Spleen (tissue), 13 donors: ENCODE data around the gene CDKN2A. TPM values are rescaled to one million over a fixed set of nuclear protein-coding genes. Genes with fewer than 3 reads are reported as not detected.

Experiments
- DNase-seq: peaks from one replicate; pipeline ENCODE4 v3.0.0-alpha.2; 2020
- H3K27ac ChIP-seq, 8 donors: fragments of 200-600 bp; sonication (generic) in 7 of 8; 1 replicate in 4 of 8; 2 replicates in 4 of 8; pipeline versions ENCODE4 v1.5.0 to v1.8.0; 2016 to 2021; ENCODE audit warnings: inconsistent platforms in 4 of 8, mild to moderate bottlenecking in 4 of 8, moderate library complexity in 1 of 8
- H3K27me3 ChIP-seq, 7 donors: fragments of 200-600 bp; sonication (generic) in 6 of 7; replicated peaks in 1 of 7; 1 replicate in 4 of 7; 2 replicates in 3 of 7; pipeline versions ENCODE4 v1.5.0 to v1.8.0; 2016 to 2021; ENCODE audit warnings: inconsistent platforms in 3 of 7, mild to moderate bottlenecking in 1 of 7
- H3K36me3 ChIP-seq, 6 donors: fragments of 200-600 bp; sonication (generic) in 5 of 6; 1 replicate in 4 of 6; 2 replicates in 2 of 6; pipeline versions ENCODE4 v1.5.0 to v1.8.0; 2016 to 2021; ENCODE audit warnings: inconsistent platforms in 2 of 6
- H3K4me1 ChIP-seq, 6 donors: fragments of 200-600 bp; sonication (generic) in 5 of 6; 1 replicate in 3 of 6; 2 replicates in 3 of 6; pipeline versions ENCODE4 v1.5.0 to v1.8.0; 2016 to 2021; ENCODE audit warnings: inconsistent platforms in 3 of 6
- H3K4me3 ChIP-seq, 8 donors: fragments of 200-600 bp; sonication (generic) in 7 of 8; 1 replicate in 4 of 8; 2 replicates in 4 of 8; pipeline versions ENCODE4 v1.5.0 to v1.8.0; 2016 to 2021; ENCODE audit warnings: inconsistent platforms in 4 of 8, mild to moderate bottlenecking in 4 of 8, moderate library complexity in 2 of 8
- H3K9me3 ChIP-seq, 8 donors: fragments of 200-600 bp; sonication (generic) in 7 of 8; 1 replicate in 4 of 8; 2 replicates in 4 of 8; pipeline versions ENCODE4 v1.5.0 to v1.8.0; 2016 to 2021; ENCODE audit warnings: inconsistent platforms in 4 of 8
- POLR2A ChIP-seq, 3 donors: fragments of 450-650 bp; IDR thresholded peaks; one replicate each; pipeline ENCODE4 v1.5.1; 2017; ENCODE audit warnings: antibody characterized with exemption in 3 of 3, mild to moderate bottlenecking in 1 of 3
- POLR2AphosphoS5 ChIP-seq, 3 donors: sonication (generic); formaldehyde crosslinking; IDR thresholded peaks; one replicate each; pipeline ENCODE4 v1.5.1; 2017; ENCODE audit warnings: antibody characterized with exemption in 3 of 3
- WGBS, 5 donors: extraction: QIAGEN DNeasy Blood & Tissue Kit in 3 of 5; methylation state at CpG; one replicate each; pipeline versions ENCODE4 v1.1.5 to v1.1.7; 2013 to 2018; 5-methylcytosine and 5-hydroxymethylcytosine counted together
- intact Hi-C: fragments of 100-400 bp; cut with DNase I; formaldehyde crosslinking; loops from one replicate; pipeline ENCODE4 v1.15.0; 2023; ENCODE audit warnings: low total_unique reads
- long read RNA-seq, 2 donors: transcript quantifications; one replicate each; lab custom pipeline, GENCODE V29; 2026
- polyA plus RNA-seq, 3 donors: library from polyadenylated mRNA; stranded (reverse); fragments of 200-250 nt; gene quantifications; one replicate each; pipeline ENCODE4 v1.2.1, GENCODE V29; 2013
- total RNA-seq, 7 donors: library from RNA; depleted of rRNA in 3 of 7; stranded (reverse); fragments of >200 nt in 3 of 7; fragmentation: NEBNext Ultra II Directional in 4 of 7; extraction: Animal tissue kit (Norgen Biotek cat#: 25700) in 4 of 7; gene quantifications; one replicate each; pipeline versions ENCODE4 v1.1.0 to v1.2.1, GENCODE V29; 2016 to 2021
- TF ChIP-seq, protein P1 (sequence below), 11 experiments: fragments of 200-600 bp in 7 of 11; fragments of 450-650 bp in 4 of 11; sonication (generic) in 4 of 11; IDR thresholded peaks in 8 of 11; conservative IDR thresholded peaks in 3 of 11; 1 replicate in 7 of 11; 2 replicates in 4 of 11; pipeline versions ENCODE4 v1.4.0 to v1.8.0; 2016 to 2021; ENCODE audit warnings: antibody characterized with exemption in 11 of 11, inconsistent platforms in 4 of 11, mild to moderate bottlenecking in 1 of 11
- donor health status: healthy with polysubstance abuse.
- donor health status: DM: no; HTN: no; CAD: no; lungs with moderate emphysema.
- donor health status: DM: no; HTN: no; CAD: no.
- donor health status: Bipolar disorder and iron deficiency.
- donor health status: healthy.
- donor health status: DM: no; HTN: no; CAD: no.
- donor health status: DM: yes; HTN: yes; CAD: no.

CDKN2A gene
- total RNA-seq (10 to 100 TPM in 2 of 7 donors, 1 to 10 TPM in 5; 2.3 to 19.7 (median 7.5) TPM), polyA plus RNA-seq (10 to 100 TPM in 1 of 3 donors, 1 to 10 TPM in 2; 4.0 to 10.2 (median 4.6) TPM)
- long read RNA-seq, donor 1, result 0 reads
- long read RNA-seq, donor 2, partial matches to known transcripts, result 0 of 1 reads
- long read RNA-seq, donor 2, other reads (novel, unspliced or antisense), result 0 of 1 reads

DNA sequence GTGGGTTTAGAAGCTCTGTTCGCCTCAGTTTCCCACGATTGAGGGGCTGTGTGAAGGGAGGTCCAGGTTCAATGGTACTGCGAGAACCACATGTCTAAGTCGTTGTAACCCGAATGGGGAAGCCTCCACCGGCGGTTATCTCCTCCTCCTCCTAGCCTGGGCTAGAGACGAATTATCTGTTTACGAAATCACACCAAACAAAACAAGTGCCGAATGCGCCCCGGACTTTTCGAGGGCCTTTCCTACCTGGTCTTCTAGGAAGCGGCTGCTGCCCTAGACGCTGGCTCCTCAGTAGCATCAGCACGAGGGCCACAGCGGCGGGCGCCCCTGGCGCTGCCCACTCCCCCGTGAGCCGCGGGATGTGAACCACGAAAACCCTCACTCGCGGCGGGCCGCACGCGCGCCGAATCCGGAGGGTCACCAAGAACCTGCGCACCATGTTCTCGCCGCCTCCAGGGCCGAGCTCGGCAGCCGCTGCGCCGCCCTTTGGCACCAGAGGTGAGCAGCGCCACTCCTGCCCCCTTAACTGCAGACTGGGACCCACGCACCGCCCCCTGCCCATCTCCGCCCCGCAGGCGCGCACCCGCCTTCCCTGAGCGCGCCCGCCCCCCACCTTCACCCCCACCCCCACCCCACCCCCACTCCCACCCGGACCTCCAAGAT, at the start of gene CDKN2A:
Gene CDKN2A (minus strand): TSS at position 500 of the 663 bp plus-strand sequence.
- Histone ChIP-seq H3K4me3 (peak within 1 kb of the TSS; percentile 39 to 92 (median 83)), H3K36me3 (no peaks in the 10 kb centered on the region), H3K27ac (peak within 1 kb of the TSS; percentile 54 to 97 (median 94)), H3K27me3 (peaks cover 0 to 45% (median 16%) of the 10 kb centered on the region in 7 donors), H3K9me3 (peaks cover 0 to 5% (median 0%) of the 10 kb centered on the region in 8 donors), H3K4me1 (peaks cover 7 to 57% (median 24%) of the 10 kb centered on the region in 6 donors)
- peak; percentile 93 for DNase-seq
- intact Hi-C loops, result no loop called here
- TF ChIP-seq, protein P1, sequence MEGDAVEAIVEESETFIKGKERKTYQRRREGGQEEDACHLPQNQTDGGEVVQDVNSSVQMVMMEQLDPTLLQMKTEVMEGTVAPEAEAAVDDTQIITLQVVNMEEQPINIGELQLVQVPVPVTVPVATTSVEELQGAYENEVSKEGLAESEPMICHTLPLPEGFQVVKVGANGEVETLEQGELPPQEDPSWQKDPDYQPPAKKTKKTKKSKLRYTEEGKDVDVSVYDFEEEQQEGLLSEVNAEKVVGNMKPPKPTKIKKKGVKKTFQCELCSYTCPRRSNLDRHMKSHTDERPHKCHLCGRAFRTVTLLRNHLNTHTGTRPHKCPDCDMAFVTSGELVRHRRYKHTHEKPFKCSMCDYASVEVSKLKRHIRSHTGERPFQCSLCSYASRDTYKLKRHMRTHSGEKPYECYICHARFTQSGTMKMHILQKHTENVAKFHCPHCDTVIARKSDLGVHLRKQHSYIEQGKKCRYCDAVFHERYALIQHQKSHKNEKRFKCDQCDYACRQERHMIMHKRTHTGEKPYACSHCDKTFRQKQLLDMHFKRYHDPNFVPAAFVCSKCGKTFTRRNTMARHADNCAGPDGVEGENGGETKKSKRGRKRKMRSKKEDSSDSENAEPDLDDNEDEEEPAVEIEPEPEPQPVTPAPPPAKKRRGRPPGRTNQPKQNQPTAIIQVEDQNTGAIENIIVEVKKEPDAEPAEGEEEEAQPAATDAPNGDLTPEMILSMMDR (IDR thresholded peaks at IDR 0.05 in 8 of 11, conservative IDR thresholded peaks at IDR 0.05 in 3 of 11), result peak in 2 of 11 experiments; percentile 10 to 30
- TF ChIP-seq POLR2AphosphoS5 (IDR thresholded peaks at IDR 0.05), result peak in 2 of 3 donors; percentile 63 to 64
- no peak for TF ChIP-seq POLR2A (IDR thresholded peaks at IDR 0.05)
- WGBS, 5 donors, result 2 to 7% (median 3%) methylated on average over 12 to 53 of the region's 53 CpGs

DNA sequence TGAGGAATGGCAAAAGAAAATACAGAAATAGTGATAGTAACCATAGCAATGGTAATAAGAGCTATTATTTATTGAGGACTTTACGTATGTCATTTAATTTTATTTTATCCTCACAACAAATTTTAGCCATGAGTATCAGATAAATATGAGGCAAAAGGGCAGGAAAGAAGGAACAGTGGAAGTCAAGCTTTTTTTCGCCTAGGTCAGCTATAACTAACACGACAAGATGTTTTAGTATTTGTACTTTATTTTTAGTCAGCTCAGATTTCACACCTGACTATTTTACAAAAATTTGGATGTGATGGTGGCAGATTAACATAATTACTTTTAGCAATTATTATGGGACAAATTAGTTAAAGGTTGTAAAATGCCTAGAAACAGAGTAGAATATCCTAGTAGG, 49.7 kb upstream of the CDKN2A start:
- Histone ChIP-seq H3K36me3 (no peaks in the 10 kb centered on the region), H3K4me3 (no peak overlapping the region), H3K27me3 (no peaks in the 10 kb centered on the region), H3K27ac (no peak overlapping the region), H3K9me3 (no peaks in the 10 kb centered on the region), H3K4me1 (peaks cover 0 to 4% (median 0%) of the 10 kb centered on the region in 6 donors)
- intact Hi-C loops, result no loop called here
- 44 to 71% (median 51%) methylated on average over 3 of the region's 3 CpGs for WGBS, 5 donors
- TF ChIP-seq POLR2A (IDR thresholded peaks at IDR 0.05), result no peak
- TF ChIP-seq POLR2AphosphoS5 (IDR thresholded peaks at IDR 0.05), result no peak
- TF ChIP-seq, protein P1 (IDR thresholded peaks at IDR 0.05 in 8 of 11, conservative IDR thresholded peaks at IDR 0.05 in 3 of 11), result no peak
- DNase-seq, result no peak

DNA sequence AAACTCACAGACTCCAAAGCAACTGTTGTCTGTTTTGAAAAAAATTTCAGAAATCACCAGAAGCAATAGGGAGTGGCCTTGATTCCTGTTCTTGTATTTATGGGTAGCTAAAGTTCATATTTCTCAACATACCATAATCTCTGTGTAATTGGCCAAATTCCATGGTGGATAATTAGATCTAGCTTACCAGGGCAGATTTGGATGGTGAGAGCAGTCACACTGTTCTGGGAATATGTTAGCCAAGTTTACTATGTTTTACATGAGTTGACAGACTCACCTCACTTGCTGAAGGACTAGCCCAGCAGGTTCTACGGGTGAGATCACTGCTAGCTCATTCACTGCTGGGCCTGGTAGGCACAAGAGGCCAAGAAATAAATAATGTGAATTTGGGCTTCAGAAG, 47.6 kb upstream of the CDKN2A start:
- WGBS, 5 donors, result 70 to 84% (median 77%) methylated on average over 1 of the region's 1 CpG
- Histone ChIP-seq H3K4me3 (no peak overlapping the region), H3K4me1 (peaks cover 0 to 19% (median 10%) of the 10 kb centered on the region in 6 donors), H3K36me3 (no peaks in the 10 kb centered on the region), H3K27me3 (no peaks in the 10 kb centered on the region), H3K27ac (no peak overlapping the region), H3K9me3 (no peaks in the 10 kb centered on the region)
- no peak for DNase-seq
- TF ChIP-seq POLR2AphosphoS5 (IDR thresholded peaks at IDR 0.05) (no peak), POLR2A (IDR thresholded peaks at IDR 0.05) (no peak)
- TF ChIP-seq, protein P1 (IDR thresholded peaks at IDR 0.05 in 8 of 11, conservative IDR thresholded peaks at IDR 0.05 in 3 of 11), result no peak
- intact Hi-C loops, result no loop called here

DNA sequence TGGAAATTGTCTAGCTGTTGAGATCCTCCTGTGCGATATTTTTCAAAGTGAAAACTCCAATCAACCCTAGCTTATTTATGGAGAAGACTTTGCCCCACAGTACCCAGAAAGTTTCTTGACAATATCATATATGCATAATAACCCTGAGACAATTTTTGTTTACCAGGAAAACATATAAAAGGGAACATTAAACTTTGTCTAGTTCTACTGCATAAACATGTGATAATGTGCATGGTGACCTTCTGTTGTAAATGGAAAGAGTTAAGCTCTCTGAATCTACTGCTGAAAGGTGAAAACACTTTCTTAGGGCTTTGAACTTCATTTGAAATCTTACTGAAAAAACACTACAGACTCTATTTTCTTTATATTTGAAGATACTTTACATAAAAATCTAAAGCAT, 47.2 kb upstream of the CDKN2A start:
- TF ChIP-seq POLR2AphosphoS5 (IDR thresholded peaks at IDR 0.05) (no peak), POLR2A (IDR thresholded peaks at IDR 0.05) (no peak)
- TF ChIP-seq, protein P1 (IDR thresholded peaks at IDR 0.05 in 8 of 11, conservative IDR thresholded peaks at IDR 0.05 in 3 of 11), result no peak
- DNase-seq, result no peak
- H3K4me3 ChIP-seq, result no peak overlapping the region
- no peak overlapping the region for H3K27ac ChIP-seq
- WGBS, 5 donors, result 91 to 98% (median 94%) methylated on average over 1 of the region's 1 CpG
- no peaks in the 10 kb centered on the region for H3K27me3 ChIP-seq
- H3K36me3 ChIP-seq, result no peaks in the 10 kb centered on the region
- H3K9me3 ChIP-seq, result no peaks in the 10 kb centered on the region
- H3K4me1 ChIP-seq, result peaks cover 0 to 19% (median 10%) of the 10 kb centered on the region in 6 donors
- intact Hi-C loops, result no loop called here
